NCI-H2107 treated with DMSO at 0.1 percent for 48 hours (cell line): ENCODE data around the gene THEMIS.
"Not testable (repeated sequence)": the region's sequence is repeated elsewhere in the genome, so short reads cannot be mapped to it uniquely, and the experiment has no call there.

Source experiments
- DNase-seq: peaks from one replicate; lab custom pipeline; 2025; ENCODE audit not compliant: unreplicated experiment; lab: John Stamatoyannopoulos, UW

The THEMIS gene

GRCh38 chr6:127812985-127813698, 87.7 kb downstream of the THEMIS start:
- DNase-seq, result no peak

GRCh38 chr6:127811900-127812570, 88.8 kb downstream of the THEMIS start:
- DNase-seq, result peak; percentile 7

- no peak for DNase-seq
Observed at GRCh38 chr6:127807806-127808517, 92.9 kb downstream of the THEMIS start.

- DNase-seq, result no peak
Observed at GRCh38 chr6:127796713-127797112, 104.1 kb downstream of the THEMIS start.

GRCh38 chr6:127794405-127794804, 106.5 kb downstream of the THEMIS start:
- DNase-seq, result no peak

GRCh38 chr6:127793396-127793795, 107.5 kb downstream of the THEMIS start:
- no peak for DNase-seq

GRCh38 chr6:127792616-127793015, 108.2 kb downstream of the THEMIS start:
- DNase-seq, result no peak

GRCh38 chr6:127791779-127792528, 108.9 kb downstream of the THEMIS start:
- DNase-seq, result no peak

- DNase-seq, result no peak
Observed at GRCh38 chr6:127790571-127790970, 110.3 kb downstream of the THEMIS start.

- DNase-seq, result no peak
Observed at GRCh38 chr6:127786109-127786508, 114.7 kb downstream of the THEMIS start.

- DNase-seq, result no peak
Observed at GRCh38 chr6:127784468-127784867, 116.4 kb downstream of the THEMIS start.

GRCh38 chr6:127781636-127782272, 119.1 kb downstream of the THEMIS start:
- not testable (repeated sequence) for DNase-seq

GRCh38 chr6:127776320-127776719, 124.5 kb downstream of the THEMIS start:
- DNase-seq, result no peak

- no peak for DNase-seq
Observed at GRCh38 chr6:127775371-127775770, 125.5 kb downstream of the THEMIS start.

GRCh38 chr6:127768745-127769144, 132.1 kb downstream of the THEMIS start:
- DNase-seq, result no peak

GRCh38 chr6:127768223-127768622, 132.6 kb downstream of the THEMIS start:
- DNase-seq, result no peak

- DNase-seq, result no peak
Observed at GRCh38 chr6:127765949-127766348, 134.9 kb downstream of the THEMIS start.

GRCh38 chr6:127762284-127762683, 138.6 kb downstream of the THEMIS start:
- no peak for DNase-seq

- no peak for DNase-seq
Observed at GRCh38 chr6:127761084-127761483, 139.8 kb downstream of the THEMIS start.

- no peak for DNase-seq
Observed at GRCh38 chr6:127749095-127749494, 151.8 kb downstream of the THEMIS start.

- DNase-seq, result no peak
Observed at GRCh38 chr6:127748290-127748689, 152.6 kb downstream of the THEMIS start.
